OCI-LY3 (cell line): ENCODE measurements around the gene SLC10A1.

Experiments used
- CTCF ChIP-seq: fragments of 200-600, 300-600 bp; sonication (generic); IDR thresholded peaks from 2 replicates; pipeline ENCODE4 v1.5.1; 2014; ENCODE audit warnings: antibody characterized with exemption, low read length, low read depth
- EZH2phosphoT487 ChIP-seq: fragments of 200-600 bp; shearing (Covaris generic); IDR thresholded peaks from 2 replicates; pipeline ENCODE4 v1.6.1; 2018; ENCODE audit warnings: antibody characterized with exemption, mixed run types, low read depth

- TF ChIP-seq CTCF, result no peak
- TF ChIP-seq EZH2phosphoT487, result no peak
Measured at GRCh38 chr14:69828354-69828753, 31.3 kb upstream of the SLC10A1 start.
